AG08395 (cell line): ENCODE data around the gene PARN.

Source experiments
- DNase-seq: peaks from one replicate; pipeline ENCODE4 v3.0.0; 2012; ENCODE audit warnings: mixed read lengths, low spot score

PARN gene

GRCh38 chr16:14529010-14529669 lies 100.9 kb downstream of the PARN start:
- DNase-seq = peak; percentile 75

- DNase-seq = no peak
These were observed 101.8 kb downstream of the PARN start for GRCh38 chr16:14528306-14528705.

GRCh38 chr16:14527411-14528044 lies 102.5 kb downstream of the PARN start:
- peak; percentile 65 for DNase-seq

GRCh38 chr16:14525596-14525995 lies 104.5 kb downstream of the PARN start:
- no peak for DNase-seq

DNA sequence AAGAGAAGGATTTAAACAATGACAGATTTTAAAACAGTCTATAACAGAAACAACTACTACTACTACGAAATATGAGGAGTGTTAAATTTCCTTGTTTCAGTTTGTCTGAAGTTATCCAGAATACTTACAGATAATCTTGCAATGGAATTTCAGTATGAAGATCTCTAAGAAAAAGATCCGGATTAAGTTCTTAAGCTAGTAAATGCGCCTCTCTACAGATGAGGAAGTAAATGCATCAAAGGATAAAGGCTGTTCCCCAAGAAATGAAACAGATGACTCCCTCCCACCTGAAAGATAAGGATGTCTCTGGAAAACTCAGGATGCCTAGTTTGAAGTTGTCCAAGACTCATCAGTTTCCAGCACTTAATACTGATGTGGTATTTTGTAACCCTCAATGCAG lies 105.1 kb downstream of the PARN start:
- DNase-seq = no peak

DNA sequence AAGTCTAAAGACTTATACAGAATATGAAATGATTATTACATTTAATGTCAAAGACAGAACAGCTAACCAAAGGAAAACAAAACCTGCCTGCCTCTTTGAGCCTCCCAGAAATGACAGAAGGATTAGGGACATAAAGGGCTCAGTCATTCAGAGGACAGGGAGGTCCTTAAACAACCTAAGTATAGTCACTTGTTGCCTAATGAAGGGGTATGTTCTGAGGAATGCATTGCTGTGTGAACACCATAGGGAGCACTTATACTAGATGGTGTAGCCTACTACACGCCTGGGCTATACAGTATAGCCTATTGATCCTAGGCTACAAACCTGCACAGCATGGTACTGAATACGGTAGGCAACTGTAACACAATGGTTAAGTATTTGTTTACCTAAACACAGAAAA lies 106.4 kb downstream of the PARN start:
- DNase-seq = no peak

DNA sequence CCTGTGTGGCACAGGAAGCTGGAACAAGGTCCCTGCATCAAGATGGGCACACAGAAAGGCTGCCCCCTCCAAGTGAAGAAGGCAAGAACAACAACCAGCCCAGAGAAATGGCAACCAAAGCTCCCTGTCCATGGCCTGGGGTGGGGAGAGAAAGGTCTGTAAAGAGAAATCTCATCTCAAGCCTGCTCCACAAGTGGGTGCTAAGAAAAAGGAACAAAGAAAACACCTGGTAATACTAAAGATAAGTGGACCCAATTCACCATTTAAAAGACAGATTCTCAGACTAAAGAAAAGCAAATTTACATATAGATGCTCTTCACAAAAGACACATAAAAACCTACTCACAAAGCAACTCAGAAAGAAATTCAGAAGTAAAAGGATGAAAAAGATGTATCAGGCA lies 107.4 kb downstream of the PARN start:
- no peak for DNase-seq

GRCh38 chr16:14520753-14521152 lies 109.3 kb downstream of the PARN start:
- DNase-seq = no peak

DNA sequence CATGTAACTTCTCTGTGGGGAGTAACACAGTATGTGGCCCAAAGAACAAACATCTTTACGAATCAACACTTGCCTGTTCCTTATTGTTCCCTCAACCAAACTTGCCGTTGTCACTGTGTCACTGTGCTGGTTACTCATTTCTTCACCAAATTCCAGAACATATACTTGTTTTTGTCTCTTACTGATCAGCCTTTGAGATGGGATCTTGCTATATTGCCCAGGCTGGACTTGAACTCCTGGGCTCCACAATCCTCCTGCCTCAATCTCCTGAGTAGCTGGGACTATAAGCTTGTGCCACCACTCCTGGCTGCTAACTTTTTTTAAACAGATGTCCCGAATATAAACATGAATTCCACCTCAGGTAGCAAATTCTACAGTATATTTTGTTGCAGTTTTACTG lies 115.1 kb downstream of the PARN start:
- no peak for DNase-seq

GRCh38 chr16:14513389-14514107 lies 116.5 kb downstream of the PARN start:
- DNase-seq = no peak

DNA sequence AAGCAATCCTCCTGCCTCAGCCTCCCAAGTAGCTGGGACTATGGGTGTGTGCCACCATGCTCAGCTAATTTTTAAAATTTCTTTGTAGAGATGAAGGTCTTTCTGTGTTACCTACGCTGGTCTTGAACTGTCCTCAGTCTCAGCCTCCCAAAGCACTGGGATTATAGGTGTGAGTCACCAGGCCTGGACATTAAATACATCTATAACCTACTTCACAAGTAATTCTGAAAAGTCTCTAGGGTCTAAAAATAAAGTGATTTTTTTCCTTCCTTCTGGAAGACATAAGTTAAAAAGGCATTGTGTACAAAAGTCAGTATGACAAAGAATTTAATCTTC lies 118.3 kb downstream of the PARN start:
- no peak for DNase-seq

GRCh38 chr16:14510939-14511799 lies 118.9 kb downstream of the PARN start:
- DNase-seq = peak; percentile 70

- no peak for DNase-seq
These were observed 119.5 kb downstream of the PARN start for GRCh38 chr16:14510581-14510938.

DNA sequence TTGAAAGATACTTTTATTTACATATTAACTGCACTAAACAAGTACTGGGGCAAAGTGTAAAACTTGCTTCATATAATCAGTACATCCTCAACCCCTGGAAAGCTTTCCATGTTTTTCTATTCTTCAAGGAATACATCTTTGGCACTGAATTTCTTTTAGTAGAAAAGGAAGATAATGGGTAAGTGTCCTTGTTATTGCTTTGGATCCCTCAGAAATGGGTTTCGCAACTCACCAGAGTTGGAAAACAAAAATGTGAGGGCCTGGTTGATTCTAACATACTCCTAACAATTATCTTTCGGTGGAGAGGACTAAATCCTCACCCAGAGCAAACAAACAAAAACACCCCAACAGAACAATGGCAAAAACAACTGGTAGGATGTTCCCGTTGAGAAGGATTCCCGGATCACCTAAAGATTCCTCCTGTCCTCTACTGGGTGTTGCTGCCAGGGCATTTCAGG lies 120.4 kb downstream of the PARN start:
- no peak for DNase-seq

- DNase-seq = no peak
These were observed 121.0 kb downstream of the PARN start for GRCh38 chr16:14509055-14509454.

- DNase-seq = no peak
These were observed 124.2 kb downstream of the PARN start for GRCh38 chr16:14505846-14506245.

DNA sequence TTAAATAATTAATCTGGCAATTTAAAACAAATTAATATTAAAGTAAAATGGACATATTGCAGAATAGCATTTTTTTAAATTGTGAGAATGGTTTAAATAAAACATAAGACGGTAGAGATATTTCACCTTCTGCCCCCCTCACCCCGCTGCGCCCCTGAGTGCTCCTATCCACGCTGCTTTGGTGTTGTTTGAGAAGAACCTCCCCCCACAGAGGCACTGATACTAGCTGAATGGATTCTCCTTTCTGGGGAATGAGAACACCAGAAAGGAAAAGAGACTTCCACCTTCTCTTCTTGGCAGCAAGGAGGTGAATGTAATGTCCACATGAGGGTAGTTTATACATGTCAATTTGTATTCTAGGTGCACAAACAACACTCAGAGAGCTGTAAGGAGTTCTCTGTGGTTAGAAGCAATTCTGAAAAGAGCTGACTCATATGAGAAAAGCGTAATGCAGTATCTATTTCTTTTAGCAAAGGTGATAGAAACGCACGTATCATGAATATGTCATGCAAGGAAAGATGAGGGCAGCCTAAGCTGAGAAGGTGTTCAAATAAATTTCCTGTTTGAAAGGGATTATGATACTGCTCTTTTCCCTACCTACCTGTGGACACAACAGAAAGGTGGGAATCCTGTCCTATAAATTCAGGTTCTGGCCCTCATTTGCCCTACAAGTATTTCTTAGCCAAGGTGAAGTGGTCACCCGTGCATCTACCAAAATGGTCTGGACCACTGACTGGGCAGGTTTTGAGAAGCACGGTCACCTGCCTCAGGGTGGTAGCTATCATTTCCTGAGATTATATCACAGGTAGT lies 126.9 kb downstream of the PARN start:
- no peak for DNase-seq

DNA sequence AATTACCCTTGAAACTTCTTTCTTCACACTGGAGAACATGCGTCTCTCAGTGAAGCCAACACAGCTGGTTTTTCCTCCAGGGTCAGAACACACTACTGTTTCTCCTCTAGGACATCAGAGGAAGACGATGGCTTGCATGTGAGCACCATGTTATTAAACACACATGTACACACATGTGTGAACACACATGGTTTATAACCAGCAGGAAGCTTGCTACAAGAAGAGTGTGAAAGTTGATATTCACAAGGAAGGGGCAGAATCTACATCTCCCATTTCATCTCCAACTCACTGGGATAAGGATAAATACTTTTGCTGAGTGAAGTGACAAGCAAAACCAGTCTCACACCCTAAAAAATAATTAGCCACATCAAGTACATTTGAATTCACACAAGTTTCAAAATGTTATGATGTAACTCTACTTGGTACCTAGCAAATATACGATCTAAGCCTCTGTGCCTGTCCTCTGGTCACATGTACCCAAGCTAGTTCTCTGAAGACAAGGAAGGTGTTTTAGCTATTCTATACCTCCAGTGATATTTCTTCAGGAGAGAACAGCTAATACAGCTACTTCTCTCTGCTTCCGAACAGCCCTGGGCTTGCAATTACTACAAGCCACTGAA lies 127.7 kb downstream of the PARN start:
- DNase-seq = no peak

GRCh38 chr16:14501331-14502255 lies 128.5 kb downstream of the PARN start:
- peak; percentile 93 for DNase-seq

GRCh38 chr16:14500791-14501190 lies 129.3 kb downstream of the PARN start:
- DNase-seq = no peak
